ENCODE measurements around the gene RYR2. TPM values are rescaled to one million over a fixed set of nuclear protein-coding genes. Genes with fewer than 3 reads are reported as not detected.

RYR2 gene
- total and polyA plus RNA-seq, 9 of the 15 experiments (the other 6 are each of a cell fraction or from before 2014, with no cell fraction given) = 0.03 to 0.42 (median 0.14) TPM

DNA sequence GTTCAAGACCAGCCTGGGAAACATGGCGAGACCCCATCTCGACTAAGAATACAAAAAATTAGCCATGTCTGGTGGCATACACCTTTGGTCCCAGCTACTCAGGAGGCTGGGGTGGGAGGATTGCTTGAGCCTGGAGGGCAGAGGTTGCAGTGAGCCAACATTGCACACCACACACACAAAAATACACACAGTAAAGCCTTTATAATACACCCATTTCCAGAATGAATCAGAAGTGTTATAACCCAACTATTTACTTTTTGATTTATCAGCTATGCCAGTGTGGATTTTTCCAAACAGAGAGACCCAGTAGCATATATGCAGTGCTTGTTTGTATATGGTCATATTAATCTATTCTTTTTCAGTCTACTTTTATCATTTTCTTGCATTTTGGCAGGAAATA lies 648.7 kb downstream of the RYR2 start:
- CTCF ChIA-PET (ENCODE audit: low intra/inter-chr PET ratio) = no interaction called here
- Histone ChIP-seq H3K9me3 (replicated peaks; ENCODE audit: control insufficient read depth, insufficient read depth, low read depth, low read length) (no peaks in the 10 kb centered on the region; the same call in 1 of the 2 replicates), H3K79me2 (ENCODE audit: control insufficient read depth, insufficient read depth, low read length) (no peaks in the 10 kb centered on the region), H3K9ac (ENCODE audit: insufficient read depth in 1 of 2, low read depth in 2 of 2, low read length in 2 of 2) (no peak overlapping the region), H3K4me1 (replicated peaks in 1 of 2; ENCODE audit: control insufficient read depth in 2 of 2, insufficient read depth in 2 of 2, low read length in 2 of 2) (no peaks in the 10 kb centered on the region), H3K27me3 (ENCODE audit: control insufficient read depth in 2 of 2, insufficient read depth in 2 of 2, low read length in 2 of 2) (no peaks in the 10 kb centered on the region), H3K36me3 (ENCODE audit: control insufficient read depth, insufficient read depth, low read length) (no peaks in the 10 kb centered on the region), H3K4me2 (ENCODE audit: insufficient read depth, low read length) (no peak overlapping the region), H3K9me1 (ENCODE audit: control insufficient read depth, insufficient read depth, low read length) (no peaks in the 10 kb centered on the region), H3K27ac (ENCODE audit: extremely low read depth, low read depth, low read length) (no peak overlapping the region), H3K4me3 (no peak overlapping the region), H4K20me1 (replicated peaks; ENCODE audit: control insufficient read depth, insufficient read depth, low read length) (no peaks in the 10 kb centered on the region), H2AFZ (ENCODE audit: low read depth, low read length) (no peak overlapping the region)
- FAIRE-seq = no peak
- in situ Hi-C loops (cut with MboI) (no loop called here), intact Hi-C loops (cut with micrococcal nuclease) (no loop called here)
- no TSS peak for BruUV-seq (replicated peaks)
- no peak for DNase-seq (ENCODE audit: extremely low read depth in 1 of 4, low spot score in 3 of 4)
- POLR2A ChIA-PET = no interaction called here
- TF ChIP-seq, protein P1, sequence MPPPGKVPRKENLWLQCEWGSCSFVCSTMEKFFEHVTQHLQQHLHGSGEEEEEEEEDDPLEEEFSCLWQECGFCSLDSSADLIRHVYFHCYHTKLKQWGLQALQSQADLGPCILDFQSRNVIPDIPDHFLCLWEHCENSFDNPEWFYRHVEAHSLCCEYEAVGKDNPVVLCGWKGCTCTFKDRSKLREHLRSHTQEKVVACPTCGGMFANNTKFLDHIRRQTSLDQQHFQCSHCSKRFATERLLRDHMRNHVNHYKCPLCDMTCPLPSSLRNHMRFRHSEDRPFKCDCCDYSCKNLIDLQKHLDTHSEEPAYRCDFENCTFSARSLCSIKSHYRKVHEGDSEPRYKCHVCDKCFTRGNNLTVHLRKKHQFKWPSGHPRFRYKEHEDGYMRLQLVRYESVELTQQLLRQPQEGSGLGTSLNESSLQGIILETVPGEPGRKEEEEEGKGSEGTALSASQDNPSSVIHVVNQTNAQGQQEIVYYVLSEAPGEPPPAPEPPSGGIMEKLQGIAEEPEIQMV (tag; conservative IDR thresholded peaks at IDR 0.05; ENCODE audit: low read depth) = no peak
- TF ChIP-seq NCOR1 (IDR thresholded peaks at IDR 0.05) (no peak), KLF1 (tag; IDR thresholded peaks at IDR 0.05) (no peak), HDGF (IDR thresholded peaks at IDR 0.05) (no peak)
- TF ChIP-seq, protein P2, sequence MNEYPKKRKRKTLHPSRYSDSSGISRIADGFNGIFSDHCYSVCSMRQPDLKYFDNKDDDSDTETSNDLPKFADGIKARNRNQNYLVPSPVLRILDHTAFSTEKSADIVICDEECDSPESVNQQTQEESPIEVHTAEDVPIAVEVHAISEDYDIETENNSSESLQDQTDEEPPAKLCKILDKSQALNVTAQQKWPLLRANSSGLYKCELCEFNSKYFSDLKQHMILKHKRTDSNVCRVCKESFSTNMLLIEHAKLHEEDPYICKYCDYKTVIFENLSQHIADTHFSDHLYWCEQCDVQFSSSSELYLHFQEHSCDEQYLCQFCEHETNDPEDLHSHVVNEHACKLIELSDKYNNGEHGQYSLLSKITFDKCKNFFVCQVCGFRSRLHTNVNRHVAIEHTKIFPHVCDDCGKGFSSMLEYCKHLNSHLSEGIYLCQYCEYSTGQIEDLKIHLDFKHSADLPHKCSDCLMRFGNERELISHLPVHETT (CRISPR knock-in tag; conservative IDR thresholded peaks at IDR 0.05 in 1 of 2, IDR thresholded peaks at IDR 0.05 in 1 of 2) = no peak
- TF ChIP-seq, protein P3, sequence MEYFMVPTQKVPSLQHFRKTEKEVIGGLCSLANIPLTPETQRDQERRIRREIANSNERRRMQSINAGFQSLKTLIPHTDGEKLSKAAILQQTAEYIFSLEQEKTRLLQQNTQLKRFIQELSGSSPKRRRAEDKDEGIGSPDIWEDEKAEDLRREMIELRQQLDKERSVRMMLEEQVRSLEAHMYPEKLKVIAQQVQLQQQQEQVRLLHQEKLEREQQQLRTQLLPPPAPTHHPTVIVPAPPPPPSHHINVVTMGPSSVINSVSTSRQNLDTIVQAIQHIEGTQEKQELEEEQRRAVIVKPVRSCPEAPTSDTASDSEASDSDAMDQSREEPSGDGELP (CRISPR knock-in tag; IDR thresholded peaks at IDR 0.05; ENCODE audit: borderline replicate concordance) = no peak
- TF ChIP-seq, protein P4, sequence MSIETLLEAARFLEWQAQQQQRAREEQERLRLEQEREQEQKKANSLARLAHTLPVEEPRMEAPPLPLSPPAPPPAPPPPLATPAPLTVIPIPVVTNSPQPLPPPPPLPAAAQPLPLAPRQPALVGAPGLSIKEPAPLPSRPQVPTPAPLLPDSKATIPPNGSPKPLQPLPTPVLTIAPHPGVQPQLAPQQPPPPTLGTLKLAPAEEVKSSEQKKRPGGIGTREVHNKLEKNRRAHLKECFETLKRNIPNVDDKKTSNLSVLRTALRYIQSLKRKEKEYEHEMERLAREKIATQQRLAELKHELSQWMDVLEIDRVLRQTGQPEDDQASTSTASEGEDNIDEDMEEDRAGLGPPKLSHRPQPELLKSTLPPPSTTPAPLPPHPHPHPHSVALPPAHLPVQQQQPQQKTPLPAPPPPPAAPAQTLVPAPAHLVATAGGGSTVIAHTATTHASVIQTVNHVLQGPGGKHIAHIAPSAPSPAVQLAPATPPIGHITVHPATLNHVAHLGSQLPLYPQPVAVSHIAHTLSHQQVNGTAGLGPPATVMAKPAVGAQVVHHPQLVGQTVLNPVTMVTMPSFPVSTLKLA (conservative IDR thresholded peaks at IDR 0.05) = no peak
- TF ChIP-seq, protein P5, sequence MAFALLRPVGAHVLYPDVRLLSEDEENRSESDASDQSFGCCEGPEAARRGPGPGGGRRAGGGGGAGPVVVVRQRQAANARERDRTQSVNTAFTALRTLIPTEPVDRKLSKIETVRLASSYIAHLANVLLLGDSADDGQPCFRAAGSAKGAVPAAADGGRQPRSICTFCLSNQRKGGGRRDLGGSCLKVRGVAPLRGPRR (CRISPR knock-in tag; IDR thresholded peaks at IDR 0.05) = no peak
- WGBS (ENCODE audit: insufficient coverage, low coverage, missing lambda C conversion rate) = 8% methylated on average over 2 of the region's 2 CpGs
- no peak for ATAC-seq
